H1 (cell line): Measurements from ENCODE around the gene UBE2O. TPM values are rescaled to one million over a fixed set of nuclear protein-coding genes. Genes with fewer than 3 reads are reported as not detected.

Experiments
- ASH2L ChIP-seq: fragments of 200-600, 300-600 bp; sonication (generic); IDR thresholded peaks from one replicate; pipeline ENCODE4 v1.7.1; 2017; ENCODE audit warnings: low read length
- EP300 ChIP-seq, 2 experiments: IDR thresholded peaks; 1 replicate in 1 of 2; 2 replicates in 1 of 2; pipeline ENCODE4 v1.6.1; 2011 to 2012; ENCODE audit warnings: low read depth in 2 of 2, low read length in 2 of 2, mild to moderate bottlenecking in 2 of 2, borderline replicate concordance in 1 of 2, inconsistent platforms in 1 of 2, moderate library complexity in 1 of 2
- GTF2F1 ChIP-seq: IDR thresholded peaks from 2 replicates; pipeline ENCODE4 v1.6.1; 2012; ENCODE audit warnings: low read depth, low read length, improper control_type of control experiment, borderline replicate concordance
- HDAC2 ChIP-seq, 2 experiments: fragments of 300-600 bp in 1 of 2; sonication (generic) in 1 of 2; IDR thresholded peaks; 2 replicates each; pipeline ENCODE4 v1.6.1; 2011 to 2012; ENCODE audit warnings: low read depth in 2 of 2, low read length in 2 of 2, mild to moderate bottlenecking in 2 of 2, moderate library complexity in 2 of 2, borderline replicate concordance in 1 of 2, inconsistent platforms in 1 of 2
- JUND ChIP-seq: IDR thresholded peaks from 2 replicates; pipeline ENCODE4 v1.6.1; 2011; ENCODE audit warnings: mild to moderate bottlenecking, improper control_type of control experiment, low read length
- MAFK ChIP-seq: IDR thresholded peaks from 2 replicates; pipeline ENCODE4 v1.6.1; 2012; ENCODE audit warnings: low read depth, mild to moderate bottlenecking, improper control_type of control experiment, low read length
- NRF1 ChIP-seq: IDR thresholded peaks from 2 replicates; pipeline ENCODE4 v1.6.1; 2011; ENCODE audit warnings: mild to moderate bottlenecking, low read depth, low read length, improper control_type of control experiment
- PHF8 ChIP-seq: fragments of 200-600 bp; sonication (generic); conservative IDR thresholded peaks from 2 replicates; pipeline ENCODE4 v1.7.1; 2012; ENCODE audit warnings: low read depth, mild to moderate bottlenecking, inconsistent platforms, low read length, moderate library complexity
- POU5F1 ChIP-seq: IDR thresholded peaks from 2 replicates; pipeline ENCODE4 v1.6.1; 2011; ENCODE audit warnings: low read depth, mild to moderate bottlenecking, low read length, moderate library complexity
- RXRA ChIP-seq: IDR thresholded peaks from 2 replicates; pipeline ENCODE4 v1.6.1; 2011; ENCODE audit warnings: low read depth, mild to moderate bottlenecking, low read length, moderate library complexity; ENCODE audit not compliant: insufficient read depth
- SAP30 ChIP-seq: fragments of 300-600 bp; sonication (generic); IDR thresholded peaks from 2 replicates; pipeline ENCODE4 v1.7.1; 2012; ENCODE audit warnings: low read length, moderate library complexity, mild to moderate bottlenecking, inconsistent platforms; ENCODE audit not compliant: insufficient read depth, insufficient replicate concordance
- SIN3A ChIP-seq, 2 experiments: IDR thresholded peaks in 1 of 2; conservative IDR thresholded peaks in 1 of 2; 2 replicates each; pipeline ENCODE4 v1.6.1; 2011 to 2012; ENCODE audit warnings: low read length in 2 of 2, improper control_type of control experiment in 1 of 2, low read depth in 1 of 2, mild to moderate bottlenecking in 1 of 2
- SP4 ChIP-seq: IDR thresholded peaks from 2 replicates; pipeline ENCODE4 v1.6.1; 2012; ENCODE audit warnings: low read length, inconsistent platforms
- TEAD4 ChIP-seq: IDR thresholded peaks from 2 replicates; pipeline ENCODE4 v1.6.1; 2012; ENCODE audit warnings: low read depth, low read length, inconsistent platforms, mixed read lengths
- ZNF274 ChIP-seq: IDR thresholded peaks from 2 replicates; pipeline ENCODE4 v1.7.0; 2012; ENCODE audit warnings: low read length, borderline replicate concordance; ENCODE audit errors: extremely low read depth
- polyA plus RNA-seq, 7 experiments: library from polyadenylated mRNA; depleted of rRNA in 3 of 7; stranded (reverse) in 5 of 7; unstranded in 2 of 7; fragments of >200 nt in 5 of 7; fragments of 200-250 nt in 2 of 7; gene quantifications; 1 replicate in 5 of 7; 2 replicates in 1 of 7; 4 replicates in 1 of 7; pipeline versions ENCODE4 v1.2.1 to v1.2.3, GENCODE V29; 2011 to 2013; ENCODE audit warnings: missing spikeins in 2 of 7, mixed read lengths in 2 of 7
- total RNA-seq: library from RNA; stranded (reverse); fragmentation: NEBNext Ultra II Directional; extraction: Animal tissue kit (Norgen Biotek cat#: 25700); gene quantifications from 2 replicates; pipeline ENCODE4 v1.2.1, GENCODE V29; 2021
- TF ChIP-seq, protein P1 (sequence below): IDR thresholded peaks from 2 replicates; pipeline ENCODE4 v1.6.1; 2011; ENCODE audit warnings: low read depth, mild to moderate bottlenecking, low read length; ENCODE audit not compliant: insufficient read depth
- TF ChIP-seq, protein P2 (sequence below): IDR thresholded peaks from 2 replicates; pipeline ENCODE4 v1.6.1; 2011; ENCODE audit warnings: low read length, improper control_type of control experiment
- TF ChIP-seq, protein P3 (sequence below): IDR thresholded peaks from 2 replicates; pipeline ENCODE4 v1.6.1; 2012; ENCODE audit warnings: inconsistent platforms
- TF ChIP-seq, protein P4 (sequence below): IDR thresholded peaks from 2 replicates; pipeline ENCODE4 v1.6.1; 2012; ENCODE audit warnings: low read length, inconsistent platforms

UBE2O gene
- total and polyA plus RNA-seq, 2 of the 8 experiments (the other 6 are each of a cell fraction or from before 2014, with no cell fraction given): 24.4 to 63.0 TPM

DNA sequence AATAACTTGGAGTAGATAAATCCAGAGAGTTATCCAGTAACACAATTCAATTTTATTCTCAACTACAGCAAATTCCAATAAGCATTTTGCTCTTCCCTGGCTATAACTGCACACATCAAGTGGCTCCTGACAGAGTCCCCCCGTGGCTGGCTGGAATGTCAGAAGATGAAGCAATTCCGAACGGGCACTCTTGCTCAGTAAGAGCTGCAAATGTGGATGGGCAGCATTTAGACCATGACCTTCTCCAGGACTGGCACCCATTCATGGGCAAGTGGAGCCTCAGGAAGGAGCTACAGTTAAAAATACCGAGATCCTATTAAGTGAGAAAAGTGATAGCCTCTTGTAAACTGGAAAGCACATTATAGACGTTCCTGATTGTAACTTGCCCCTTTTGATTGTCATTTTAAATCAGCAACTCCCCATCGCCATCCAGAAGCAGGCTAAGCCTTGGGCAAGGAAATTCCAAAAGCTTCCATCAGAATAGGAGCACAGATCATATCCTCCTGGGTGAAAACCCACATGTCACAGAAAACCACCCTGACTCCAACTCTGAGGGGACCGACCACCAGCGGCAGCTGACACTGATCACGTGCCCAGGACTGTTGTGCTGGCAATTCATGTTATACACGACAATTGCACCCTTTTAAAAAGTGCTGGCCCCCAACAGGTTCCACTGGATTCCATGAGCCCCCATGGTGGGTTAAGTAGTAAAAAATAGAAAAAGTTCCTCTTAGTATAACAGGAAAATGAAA lies 7.1 kb downstream of the UBE2O start (continued):
- TF ChIP-seq PHF8: no peak
- TF ChIP-seq ZNF274: no peak
- TF ChIP-seq, protein P1, sequence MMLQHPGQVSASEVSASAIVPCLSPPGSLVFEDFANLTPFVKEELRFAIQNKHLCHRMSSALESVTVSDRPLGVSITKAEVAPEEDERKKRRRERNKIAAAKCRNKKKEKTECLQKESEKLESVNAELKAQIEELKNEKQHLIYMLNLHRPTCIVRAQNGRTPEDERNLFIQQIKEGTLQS: peak; percentile 59; the same call in 1 of the 2 replicates
- TF ChIP-seq, protein P2, sequence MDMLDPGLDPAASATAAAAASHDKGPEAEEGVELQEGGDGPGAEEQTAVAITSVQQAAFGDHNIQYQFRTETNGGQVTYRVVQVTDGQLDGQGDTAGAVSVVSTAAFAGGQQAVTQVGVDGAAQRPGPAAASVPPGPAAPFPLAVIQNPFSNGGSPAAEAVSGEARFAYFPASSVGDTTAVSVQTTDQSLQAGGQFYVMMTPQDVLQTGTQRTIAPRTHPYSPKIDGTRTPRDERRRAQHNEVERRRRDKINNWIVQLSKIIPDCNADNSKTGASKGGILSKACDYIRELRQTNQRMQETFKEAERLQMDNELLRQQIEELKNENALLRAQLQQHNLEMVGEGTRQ: peak; percentile 75
- TF ChIP-seq, protein P3, sequence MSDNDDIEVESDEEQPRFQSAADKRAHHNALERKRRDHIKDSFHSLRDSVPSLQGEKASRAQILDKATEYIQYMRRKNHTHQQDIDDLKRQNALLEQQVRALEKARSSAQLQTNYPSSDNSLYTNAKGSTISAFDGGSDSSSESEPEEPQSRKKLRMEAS: 0 out of 2 replicates have a peak, but pooled peaks have one; percentile 41
- no peak for TF ChIP-seq SAP30
- TF ChIP-seq, protein P4, sequence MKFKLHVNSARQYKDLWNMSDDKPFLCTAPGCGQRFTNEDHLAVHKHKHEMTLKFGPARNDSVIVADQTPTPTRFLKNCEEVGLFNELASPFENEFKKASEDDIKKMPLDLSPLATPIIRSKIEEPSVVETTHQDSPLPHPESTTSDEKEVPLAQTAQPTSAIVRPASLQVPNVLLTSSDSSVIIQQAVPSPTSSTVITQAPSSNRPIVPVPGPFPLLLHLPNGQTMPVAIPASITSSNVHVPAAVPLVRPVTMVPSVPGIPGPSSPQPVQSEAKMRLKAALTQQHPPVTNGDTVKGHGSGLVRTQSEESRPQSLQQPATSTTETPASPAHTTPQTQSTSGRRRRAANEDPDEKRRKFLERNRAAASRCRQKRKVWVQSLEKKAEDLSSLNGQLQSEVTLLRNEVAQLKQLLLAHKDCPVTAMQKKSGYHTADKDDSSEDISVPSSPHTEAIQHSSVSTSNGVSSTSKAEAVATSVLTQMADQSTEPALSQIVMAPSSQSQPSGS: no peak
- TF ChIP-seq SP4: no peak
- TF ChIP-seq MAFK: no peak
- no peak for TF ChIP-seq TEAD4
- no peak for TF ChIP-seq POU5F1
- TF ChIP-seq NRF1: no peak
- TF ChIP-seq ASH2L: peak; percentile 78
- no peak for TF ChIP-seq EP300 (IDR thresholded peaks at IDR 0.05; ENCODE audit: borderline replicate concordance in 1 of 2, low read depth in 2 of 2, low read length in 2 of 2)
- no peak; a peak in 1 of 4 replicates for TF ChIP-seq SIN3A (conservative IDR thresholded peaks at IDR 0.05 in 1 of 2, IDR thresholded peaks at IDR 0.05 in 1 of 2; ENCODE audit: low read depth in 1 of 2, low read length in 2 of 2)
- no peak for TF ChIP-seq GTF2F1
- no peak for TF ChIP-seq JUND
- no peak for TF ChIP-seq RXRA
- TF ChIP-seq HDAC2 (IDR thresholded peaks at IDR 0.05; ENCODE audit: borderline replicate concordance in 1 of 2, low read depth in 2 of 2, low read length in 2 of 2): no peak
